ENCODE data around the gene MBNL2.
"Not testable (repeated sequence)": the region's sequence is repeated elsewhere in the genome, so short reads cannot be mapped to it uniquely, and the experiment has no call there.

Gene MBNL2

DNA sequence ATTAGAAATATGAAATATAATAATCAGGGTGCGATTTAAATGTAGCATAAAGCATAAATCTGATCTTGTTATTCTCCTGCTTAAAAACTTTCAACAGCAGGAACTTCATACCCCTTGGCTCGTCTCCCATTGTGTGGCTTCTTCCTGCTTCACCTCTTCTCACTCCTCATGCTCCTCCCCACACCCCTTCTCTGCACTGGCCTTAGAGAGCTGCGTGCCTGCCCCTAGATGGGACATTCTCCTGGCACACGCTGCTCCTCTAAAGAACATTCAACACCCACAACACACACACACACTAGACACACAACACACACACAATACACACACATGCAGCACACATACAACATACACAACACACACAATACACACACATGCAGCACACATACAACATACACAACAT is 107.2 kb downstream of the MBNL2 start:
- no peak for FAIRE-seq

GRCh38 chr13:97330448-97330847 is 108.3 kb downstream of the MBNL2 start:
- FAIRE-seq = no peak

DNA sequence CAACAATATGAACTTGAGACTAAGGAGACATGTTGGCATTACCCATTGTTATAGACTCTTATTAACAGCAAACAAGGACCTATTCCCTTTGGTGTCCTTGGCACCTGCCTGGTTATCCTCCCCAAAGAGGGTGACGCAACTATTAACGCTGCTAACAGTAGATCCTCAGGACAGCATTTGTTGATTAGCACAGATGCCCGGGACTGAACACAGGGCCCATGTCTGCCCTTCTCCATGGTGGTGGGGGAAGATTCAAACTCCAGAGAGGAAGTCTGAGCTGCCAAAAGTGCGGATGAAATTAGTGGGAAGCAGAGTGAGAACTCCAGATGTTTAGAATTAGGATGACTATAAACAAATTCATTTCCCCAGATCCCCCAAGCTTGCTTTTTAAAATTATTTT is 110.6 kb downstream of the MBNL2 start:
- no peak for FAIRE-seq

GRCh38 chr13:97333983-97334382 is 111.8 kb downstream of the MBNL2 start:
- no peak for FAIRE-seq

- no peak for FAIRE-seq
These were observed 112.6 kb downstream of the MBNL2 start for GRCh38 chr13:97334690-97335089.

DNA sequence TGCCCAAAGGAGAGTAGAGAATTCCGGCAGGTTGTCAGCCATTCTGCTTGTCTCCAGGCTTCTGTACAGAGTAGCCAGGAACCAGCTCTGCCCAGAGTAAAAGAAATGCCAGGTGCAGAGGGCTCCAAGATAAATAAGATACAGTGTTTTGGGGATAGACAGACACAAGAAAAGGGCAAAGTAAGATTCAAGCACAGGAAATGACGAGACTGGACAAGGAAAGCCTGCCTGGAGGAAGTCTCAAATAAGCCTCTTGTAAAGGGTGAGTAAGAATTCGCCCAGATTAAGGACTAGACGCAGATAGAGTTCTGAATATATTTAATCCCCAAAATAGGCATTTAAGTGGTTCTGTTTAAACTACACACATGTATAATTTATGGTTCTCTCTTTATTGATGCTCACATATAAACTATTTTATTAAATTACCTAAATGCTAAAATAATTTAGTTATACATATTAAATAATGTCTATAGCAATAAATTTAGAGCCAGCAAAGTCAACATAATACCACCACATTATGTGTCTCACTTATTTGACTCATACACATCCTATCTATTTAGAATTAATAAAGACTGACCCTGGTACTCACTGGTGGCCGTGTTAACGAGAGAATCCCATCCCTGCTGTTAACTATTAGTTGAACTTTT is 113.5 kb downstream of the MBNL2 start:
- no peak for FAIRE-seq

DNA sequence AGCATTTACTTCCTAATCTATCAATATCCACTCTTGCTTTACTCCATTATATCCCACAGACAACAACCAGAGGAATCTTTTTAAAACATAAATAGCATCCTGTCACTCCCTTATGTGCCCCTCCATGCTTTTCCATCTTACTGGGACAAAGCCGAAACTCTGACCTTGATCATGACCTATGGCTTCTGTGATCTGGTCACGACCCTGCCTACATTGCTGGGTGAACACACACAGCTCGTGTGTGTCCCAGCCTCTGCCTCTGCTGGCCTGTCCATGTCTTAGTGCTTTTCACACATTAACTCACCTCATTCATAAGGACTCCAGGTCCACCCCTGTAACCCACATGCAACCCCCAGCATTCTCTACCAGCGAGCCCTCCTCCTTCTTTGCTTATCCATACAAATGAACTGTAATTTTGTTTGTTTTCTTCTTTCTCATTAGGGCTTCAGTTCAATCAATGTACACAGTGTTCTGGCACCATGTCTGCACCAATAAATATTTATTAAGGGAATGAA is 115.9 kb downstream of the MBNL2 start:
- no peak for FAIRE-seq

GRCh38 chr13:97338571-97338970 is 116.4 kb downstream of the MBNL2 start:
- no peak for FAIRE-seq

DNA sequence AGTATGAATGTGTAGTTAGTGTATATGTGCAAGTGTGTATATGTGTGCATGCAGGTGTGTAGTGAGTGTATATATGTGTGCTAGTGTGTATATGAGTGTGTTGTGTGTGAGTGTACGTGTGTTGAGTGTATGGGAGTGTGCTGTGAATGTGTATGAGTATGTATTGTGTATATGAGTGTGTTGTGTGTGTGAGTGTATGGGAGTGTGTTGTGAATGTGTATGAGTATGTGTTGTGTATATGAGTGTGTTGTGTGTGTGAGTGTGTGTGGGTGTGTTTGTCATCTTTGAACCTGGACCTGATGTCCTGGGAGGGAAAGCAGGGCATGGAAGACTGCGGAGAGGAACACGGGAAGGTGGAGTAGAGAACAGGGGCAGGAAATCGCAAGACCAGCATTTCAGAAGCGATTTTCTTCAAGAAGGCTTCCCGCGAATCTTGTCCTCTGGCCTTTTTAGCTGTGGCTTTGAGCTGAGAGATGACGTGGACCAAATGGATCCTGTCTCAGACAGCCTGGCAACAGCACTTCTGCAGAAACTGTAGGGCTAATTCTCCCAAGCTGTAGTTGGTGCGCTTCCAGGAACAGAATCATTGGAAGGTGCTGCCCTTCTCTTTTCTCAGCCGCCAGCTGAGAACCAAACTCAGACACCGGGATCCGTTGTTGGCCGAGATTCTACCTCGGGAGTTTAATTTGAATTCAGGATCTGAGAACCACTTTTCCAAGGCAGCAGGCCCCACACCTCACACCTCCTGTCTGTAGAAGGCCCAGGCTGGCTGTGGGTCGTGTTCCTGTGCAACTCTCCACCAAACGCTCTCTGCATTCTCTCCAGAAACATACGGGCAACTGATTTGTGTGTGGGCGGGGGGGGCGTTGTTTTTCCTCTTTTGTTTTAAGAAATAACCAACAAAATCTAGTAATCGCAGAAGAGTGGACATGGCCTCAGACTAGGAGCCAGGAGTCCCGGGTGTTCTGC is 117.2 kb downstream of the MBNL2 start:
- no peak for FAIRE-seq

DNA sequence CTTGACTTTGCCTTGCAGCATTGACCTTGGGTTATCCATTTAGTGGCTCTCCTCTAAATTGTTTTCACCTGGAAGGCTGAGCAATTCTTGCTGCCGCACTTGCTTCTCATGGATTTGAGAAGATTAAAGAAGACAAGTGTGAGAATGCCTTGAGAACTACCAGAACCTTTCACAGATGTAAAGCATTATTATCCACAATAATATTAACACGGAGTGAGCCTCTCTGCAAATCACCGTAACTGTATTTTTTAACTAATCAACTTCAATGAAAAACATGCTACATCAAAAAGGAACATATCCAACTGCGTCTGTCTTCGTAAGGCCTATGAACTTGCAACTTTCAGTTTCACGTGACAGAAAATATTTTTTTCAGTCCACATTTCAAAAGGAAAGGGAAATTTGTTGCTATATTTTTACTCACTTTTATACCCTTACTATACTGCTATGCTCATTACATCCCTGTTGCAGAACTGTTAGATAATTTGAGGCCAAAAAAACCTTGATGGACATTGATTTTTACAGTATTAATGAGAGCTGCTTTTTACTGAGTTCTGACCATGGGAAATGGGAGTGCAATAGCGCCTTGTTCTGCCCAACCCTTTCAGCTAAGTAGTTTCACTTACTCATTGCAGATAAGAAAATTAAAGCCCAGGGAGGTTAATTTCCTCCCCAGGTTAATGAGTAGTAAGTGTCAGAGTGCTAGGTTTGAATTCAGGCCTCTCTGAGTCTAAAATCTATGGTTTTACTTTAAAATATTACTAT is 118.0 kb downstream of the MBNL2 start:
- FAIRE-seq = no peak

GRCh38 chr13:97341135-97341534 is 119.0 kb downstream of the MBNL2 start:
- FAIRE-seq = no peak

GRCh38 chr13:97342136-97342535 is 120.0 kb downstream of the MBNL2 start:
- FAIRE-seq = no peak

GRCh38 chr13:97342936-97343335 is 120.8 kb downstream of the MBNL2 start:
- no peak for FAIRE-seq

GRCh38 chr13:97344265-97345175 is 122.4 kb downstream of the MBNL2 start:
- FAIRE-seq = no peak

DNA sequence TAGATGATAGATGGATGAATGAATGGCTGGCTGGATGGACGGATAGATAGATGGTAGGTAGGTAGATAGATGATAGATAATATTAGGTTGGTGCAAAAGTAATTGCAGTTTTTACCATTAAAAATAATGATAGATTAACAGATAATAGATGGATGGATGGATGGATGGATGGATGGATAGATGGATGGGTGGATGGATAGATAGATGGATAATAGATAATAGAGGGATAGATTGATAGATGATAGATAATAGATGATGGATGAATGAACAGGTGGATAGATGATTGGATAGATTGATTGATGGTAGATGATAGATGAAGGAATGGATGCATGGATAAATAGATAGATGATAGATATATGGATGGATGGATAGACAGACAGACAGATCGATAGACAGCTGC is 124.0 kb downstream of the MBNL2 start:
- no peak for FAIRE-seq

DNA sequence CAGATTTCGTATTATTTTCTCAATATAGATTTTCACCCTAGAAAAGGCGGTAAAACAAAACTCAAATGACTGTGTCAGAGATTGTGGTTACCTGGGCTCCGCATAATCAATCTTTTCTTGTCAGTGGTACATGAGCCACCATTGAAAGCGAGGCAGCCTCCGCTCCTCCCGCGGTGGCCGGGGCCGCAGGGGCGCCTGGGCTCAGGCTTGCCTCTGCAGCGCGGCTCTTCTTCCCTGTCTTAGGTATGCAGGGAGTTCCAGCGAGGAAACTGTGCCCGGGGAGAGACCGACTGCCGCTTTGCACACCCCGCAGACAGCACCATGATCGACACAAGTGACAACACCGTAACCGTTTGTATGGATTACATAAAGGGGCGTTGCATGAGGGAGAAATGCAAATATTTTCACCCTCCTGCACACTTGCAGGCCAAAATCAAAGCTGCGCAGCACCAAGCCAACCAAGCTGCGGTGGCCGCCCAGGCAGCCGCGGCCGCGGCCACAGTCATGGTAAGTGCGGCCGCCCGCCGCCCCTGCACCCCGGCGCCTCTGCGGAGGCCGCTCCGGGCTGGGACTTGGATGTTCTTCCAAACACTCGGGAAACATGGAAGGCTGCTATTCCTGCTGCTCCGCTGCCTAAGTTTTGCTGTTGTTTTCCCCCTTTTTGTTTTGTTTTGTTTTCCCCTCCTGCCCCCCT is 124.6 kb downstream of the MBNL2 start:
- FAIRE-seq = no peak

DNA sequence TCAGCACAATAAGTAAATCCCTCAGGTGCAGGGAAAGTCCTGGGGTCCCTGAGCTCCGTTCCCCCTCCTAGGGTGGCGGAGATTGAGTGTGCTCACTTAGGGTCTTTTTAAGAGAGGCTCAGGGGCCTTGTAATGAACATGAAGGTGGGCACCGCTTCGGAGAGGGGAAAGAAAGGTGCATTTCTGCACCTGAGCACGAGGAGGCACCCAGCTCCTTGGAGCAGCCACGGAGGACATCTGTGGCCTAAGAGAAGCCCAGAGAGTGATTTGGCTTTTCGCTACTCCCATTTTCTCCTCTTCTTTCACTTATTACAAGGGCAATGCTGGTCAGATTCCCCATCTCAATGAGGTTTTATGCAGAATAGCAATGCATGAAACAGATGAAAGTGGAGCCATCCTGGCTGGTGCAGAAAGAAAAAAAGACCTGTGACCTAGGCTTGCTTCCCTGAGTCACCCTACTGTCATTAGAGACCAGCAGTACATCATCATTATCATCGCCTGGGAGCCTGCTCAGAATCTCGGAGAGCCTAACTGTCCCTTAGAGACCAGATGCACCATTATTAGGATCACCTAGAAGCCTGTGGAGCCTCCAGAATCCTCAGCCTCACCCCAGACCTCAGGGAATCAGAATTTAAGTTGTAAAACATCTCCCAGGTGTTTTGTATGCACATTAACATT is 125.3 kb downstream of the MBNL2 start:
- no peak for FAIRE-seq

GRCh38 chr13:97348569-97349100 is 126.5 kb downstream of the MBNL2 start:
- FAIRE-seq = no peak

GRCh38 chr13:97352012-97352411 is 129.9 kb downstream of the MBNL2 start:
- not testable (repeated sequence) for FAIRE-seq

- FAIRE-seq = no peak
These were observed 130.7 kb downstream of the MBNL2 start for GRCh38 chr13:97352815-97353214.

All from colon (tissue), 2 donors.